Fibroblast of skin of right biceps (primary cell): ENCODE results near the gene IRF4.
A peak's percentile ranks its signal among the peaks of the same experiment; 100 is the strongest.
"Not testable (repeated sequence)": the region's sequence is repeated elsewhere in the genome, so short reads cannot be mapped to it uniquely, and the experiment has no call there.

Source experiments
- DNase-seq: peaks from one replicate; pipeline ENCODE4 v3.0.0-alpha.2; 2013

IRF4 gene

DNA sequence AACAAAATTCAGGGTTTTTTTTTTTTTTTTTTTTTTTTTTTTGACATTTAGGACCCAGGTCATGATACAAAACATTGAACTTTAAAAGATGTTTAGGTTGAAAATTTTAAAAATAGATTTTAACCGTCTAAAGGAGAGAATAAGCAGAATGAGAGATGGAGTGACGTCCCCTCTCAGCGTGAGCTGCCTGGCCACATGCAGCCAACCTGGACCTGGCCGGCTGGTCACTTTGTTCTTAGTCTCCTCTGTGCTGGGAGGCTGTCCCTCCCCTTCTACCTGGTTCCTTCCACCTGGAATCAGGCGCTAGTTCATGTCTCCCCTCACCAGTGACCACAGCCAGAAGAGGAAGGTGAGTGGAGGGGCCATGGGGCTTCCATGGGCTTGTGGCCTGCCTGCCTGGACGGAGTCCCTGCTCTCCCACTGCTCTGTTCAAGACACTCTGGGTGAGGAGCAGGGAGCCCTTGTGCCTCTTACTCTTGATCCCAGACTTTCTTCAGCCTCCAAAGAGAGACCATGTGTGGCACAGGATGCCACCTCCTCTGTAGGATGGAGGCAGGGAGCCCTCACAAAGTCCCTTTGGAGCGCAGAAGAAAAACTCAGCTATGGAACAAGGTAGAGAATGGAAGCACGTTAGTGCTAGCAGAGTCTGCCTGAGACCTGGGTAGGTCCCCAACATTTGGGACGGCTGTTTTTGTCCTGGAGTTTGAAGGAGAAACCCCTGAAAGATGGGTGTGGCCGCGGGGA is 31.7 kb downstream of the IRF4 start:
- no peak for DNase-seq

GRCh38 chr6:423799-424345 is 32.3 kb downstream of the IRF4 start:
- no peak for DNase-seq

DNA sequence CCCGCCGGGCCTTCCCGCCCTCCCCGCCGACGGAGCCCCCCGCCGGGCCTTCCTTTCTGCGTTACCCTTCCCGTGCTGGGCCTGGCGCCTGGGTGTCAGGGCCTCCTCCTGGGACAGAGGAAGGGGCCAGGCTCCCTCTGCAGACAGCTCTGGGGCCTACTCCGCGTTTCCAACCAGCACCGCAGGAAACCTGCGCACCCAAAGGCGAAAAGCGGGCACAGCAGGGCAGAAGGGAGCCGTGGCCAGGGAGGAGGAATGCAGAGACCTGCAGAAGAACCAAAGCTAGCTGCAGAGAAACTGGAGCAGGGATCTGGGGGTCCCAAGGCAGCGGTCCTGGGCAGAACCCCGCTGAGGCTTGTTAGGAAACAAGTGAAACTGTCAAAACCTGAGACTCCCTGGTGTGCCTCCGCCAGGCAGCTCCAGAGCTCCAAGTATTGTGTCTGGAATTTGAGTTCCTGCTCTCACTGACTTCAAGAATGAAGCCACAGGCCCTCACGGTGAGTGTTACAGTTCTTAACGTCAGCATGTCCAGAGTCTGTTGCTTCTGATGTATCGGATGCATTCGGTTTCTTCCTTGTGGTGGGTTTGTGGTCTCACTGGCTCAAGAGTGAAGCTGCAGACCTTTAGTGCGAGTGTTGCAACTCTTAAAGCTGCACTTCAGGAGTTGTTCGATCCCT is 33.3 kb downstream of the IRF4 start:
- DNase-seq, result no peak

GRCh38 chr6:425418-425788 is 33.9 kb downstream of the IRF4 start:
- not testable (repeated sequence) for DNase-seq

GRCh38 chr6:426198-426738 is 34.7 kb downstream of the IRF4 start:
- DNase-seq, result not testable (repeated sequence)

DNA sequence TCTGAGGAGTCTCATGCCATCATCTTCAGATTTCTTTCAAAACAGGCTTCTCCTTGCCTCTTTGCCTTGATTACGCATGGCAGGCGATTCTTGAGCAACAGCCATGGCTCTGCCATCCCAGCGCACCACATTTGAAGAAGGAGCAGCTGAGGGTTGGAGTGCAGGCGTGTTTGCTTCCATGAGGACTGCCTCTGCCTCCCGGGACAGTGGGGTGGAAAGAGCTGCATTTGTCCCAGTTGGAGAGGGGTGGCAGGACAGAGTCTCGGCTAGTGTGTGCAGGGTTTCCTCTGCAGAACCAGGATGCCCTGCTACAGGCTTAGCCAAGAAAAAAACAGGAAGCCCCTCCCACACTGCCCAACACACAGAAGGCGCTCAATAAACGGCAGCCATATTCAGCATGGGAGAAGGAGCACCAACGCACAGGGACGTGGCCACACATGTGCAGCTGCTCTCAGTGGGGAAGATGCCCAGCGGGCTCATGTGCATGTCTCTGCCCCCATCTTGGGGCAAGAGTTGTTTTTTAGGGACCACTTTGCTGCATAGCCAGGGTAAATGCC is 36.6 kb downstream of the IRF4 start:
- no peak for DNase-seq

- DNase-seq, result no peak
These were observed 38.1 kb downstream of the IRF4 start for GRCh38 chr6:429515-430121.

GRCh38 chr6:431504-431903 is 40.0 kb downstream of the IRF4 start:
- no peak for DNase-seq

GRCh38 chr6:431986-432385 is 40.4 kb downstream of the IRF4 start:
- DNase-seq, result no peak

DNA sequence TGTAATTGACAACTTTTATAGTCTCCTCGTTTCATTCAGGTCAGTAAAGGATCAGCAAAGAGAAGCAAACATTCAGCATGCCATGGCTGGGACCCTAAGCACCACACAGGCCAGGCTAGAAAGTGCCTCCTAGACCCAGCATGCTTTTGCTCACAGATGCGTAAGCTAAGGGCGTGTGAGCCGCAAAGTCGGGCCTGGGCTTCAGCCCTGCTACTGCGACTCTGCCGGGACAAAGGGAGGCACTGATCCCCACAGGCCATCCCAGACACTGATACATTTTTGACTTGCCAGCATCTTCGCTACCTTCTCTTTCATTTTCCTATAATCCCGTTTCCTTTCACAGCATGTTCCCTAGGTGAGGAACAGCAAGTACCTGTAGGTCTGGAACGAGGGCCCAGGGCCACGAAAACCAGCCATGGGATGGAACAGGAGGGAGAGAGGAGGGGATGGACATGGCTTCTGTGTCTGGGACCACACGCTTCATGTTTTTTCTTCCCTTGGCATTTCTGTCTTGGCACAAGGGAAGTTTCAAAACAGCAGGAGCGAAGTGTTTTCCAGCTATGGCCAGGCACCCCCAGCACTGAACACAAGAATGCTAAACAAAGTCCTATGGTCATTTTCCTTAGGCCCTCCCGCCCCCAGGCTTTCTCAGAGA is 42.6 kb downstream of the IRF4 start:
- no peak for DNase-seq

GRCh38 chr6:435441-436307 is 44.1 kb downstream of the IRF4 start:
- DNase-seq, result no peak

DNA sequence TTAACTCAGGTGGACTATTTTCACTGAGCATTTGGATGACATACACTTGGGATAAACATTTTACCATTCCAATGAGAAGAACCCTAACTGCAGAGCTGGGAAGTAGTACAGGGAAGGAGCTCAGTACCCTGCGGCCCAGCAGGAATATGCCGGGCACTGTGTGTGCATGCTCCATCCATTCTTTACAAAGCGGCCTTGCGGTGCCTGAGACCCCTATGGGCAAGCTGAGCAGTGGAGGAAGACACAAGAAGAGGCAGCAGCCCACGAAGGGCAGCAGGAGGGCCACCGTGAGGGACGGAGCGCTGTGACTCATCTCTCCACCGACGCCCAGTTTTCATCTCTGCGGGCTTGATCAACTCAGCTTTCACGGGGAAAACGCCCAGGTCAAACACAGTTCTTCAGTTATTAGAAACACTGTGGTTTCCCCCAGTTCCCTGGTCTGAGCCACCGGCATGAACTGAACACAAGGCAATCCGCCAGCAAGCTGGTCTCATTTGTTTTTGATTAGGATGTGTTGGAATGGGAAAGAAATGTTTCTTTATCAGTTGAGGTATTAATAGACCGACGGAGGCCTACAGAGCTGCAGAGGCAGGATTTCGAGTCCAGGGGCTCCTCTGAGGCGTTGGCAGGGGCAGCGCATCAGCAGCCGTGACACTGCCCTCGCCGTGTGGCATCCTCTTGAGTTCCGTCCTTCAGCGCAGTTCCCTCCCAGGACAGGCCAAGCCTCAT is 44.9 kb downstream of the IRF4 start:
- DNase-seq, result peak; percentile 84

GRCh38 chr6:437037-437392 is 45.5 kb downstream of the IRF4 start:
- DNase-seq, result peak; percentile 28

- no peak for DNase-seq
These were observed 47.1 kb downstream of the IRF4 start for GRCh38 chr6:438634-439170.

- no peak for DNase-seq
These were observed 48.2 kb downstream of the IRF4 start for GRCh38 chr6:439641-440167.

DNA sequence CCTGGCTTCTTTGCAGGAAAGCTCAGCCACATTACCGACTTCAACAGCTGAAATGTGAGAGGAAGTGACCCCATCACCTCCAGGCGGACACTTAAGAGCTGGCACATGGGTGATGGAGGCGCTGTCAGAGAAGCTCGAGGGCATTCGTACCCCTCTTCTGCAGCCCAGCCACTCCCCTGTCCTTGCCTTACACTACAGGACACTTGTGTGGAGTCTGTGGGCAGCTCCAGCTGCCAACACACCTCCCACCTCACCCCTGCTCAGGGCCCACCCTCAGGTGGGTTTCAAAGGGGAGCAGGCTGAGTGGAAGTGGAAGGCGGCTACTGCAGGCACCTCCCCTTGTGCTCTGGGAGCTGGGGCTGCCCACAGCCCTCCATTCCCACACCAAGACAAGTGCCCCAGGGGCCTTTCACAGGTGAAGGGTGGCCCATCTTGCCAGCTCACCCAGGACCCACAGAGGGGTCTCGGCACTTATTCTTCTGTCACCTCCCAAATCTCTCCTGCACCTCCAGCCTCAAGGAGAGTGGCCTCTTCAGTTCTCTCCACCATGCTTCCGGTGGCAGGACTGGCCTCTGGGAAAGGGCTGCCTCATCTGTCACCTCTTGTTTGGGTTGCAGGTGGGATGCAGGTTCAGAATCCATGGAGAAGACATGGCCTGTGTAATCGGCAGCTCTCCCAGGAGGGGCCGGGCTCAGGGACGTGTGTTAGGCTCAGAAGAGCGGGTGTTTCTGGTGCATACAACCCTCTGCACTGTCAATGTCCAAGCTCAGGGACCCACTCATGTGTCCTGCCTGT is 49.8 kb downstream of the IRF4 start:
- DNase-seq, result no peak

- DNase-seq, result no peak
These were observed 52.1 kb downstream of the IRF4 start for GRCh38 chr6:443621-444159.

DNA sequence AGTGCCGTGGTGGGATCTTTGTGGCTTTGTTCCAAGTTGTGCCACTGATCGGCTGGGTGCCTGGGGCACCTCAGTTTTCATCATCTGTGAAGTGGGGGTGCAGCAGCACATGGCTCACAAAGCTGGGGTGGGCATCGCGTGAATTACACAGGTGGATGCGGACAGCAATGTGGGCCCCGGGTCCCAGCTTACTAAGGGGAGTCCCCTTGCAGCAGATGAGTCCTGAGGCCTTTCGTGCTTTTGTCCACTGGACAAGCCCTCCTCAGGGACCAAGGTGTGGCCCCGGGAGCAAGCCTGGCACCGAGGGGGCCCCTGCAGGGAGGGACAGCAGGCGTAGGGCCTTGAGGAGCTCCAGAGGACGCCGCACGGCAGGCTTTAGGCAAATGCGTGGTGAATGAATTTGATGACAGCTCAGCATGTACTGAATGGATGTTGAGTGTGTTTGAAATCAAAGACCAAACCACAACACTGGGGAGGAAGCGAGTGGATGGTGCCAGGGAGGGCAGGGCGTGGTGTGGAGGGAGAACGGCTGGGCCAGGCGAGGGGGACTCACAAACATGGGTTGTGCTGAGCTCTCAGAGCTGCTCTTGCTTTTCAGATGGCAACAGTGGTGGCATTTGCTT is 53.2 kb downstream of the IRF4 start:
- no peak for DNase-seq
